ENCODE data around the gene MTF1. TPM values are rescaled to one million over a fixed set of nuclear protein-coding genes. Genes with fewer than 3 reads are reported as not detected.

The MTF1 gene
- total RNA-seq, 1 donor from 2014 or later, result 5.9 TPM

GRCh38 chr1:37867784-37868183 lies 8.4 kb upstream of the MTF1 start:
- no peak overlapping the region for H3K9ac ChIP-seq
- no peak overlapping the region for H2AFZ ChIP-seq (replicated peaks)
- H3K9me3 Mint-ChIP-seq, result no peaks in the 10 kb centered on the region
- no peaks in the 10 kb centered on the region for H3K9me3 ChIP-seq (ENCODE audit: low read depth)
- peaks cover 3% of the 10 kb centered on the region for H3K27me3 Mint-ChIP-seq (ENCODE audit: insufficient read depth, low read depth)
- H3K79me2 ChIP-seq (ENCODE audit: low read depth), result no peaks in the 10 kb centered on the region
- no peaks in the 10 kb centered on the region for H3K36me3 ChIP-seq
- H3K4me1 ChIP-seq, result no peaks in the 10 kb centered on the region
- H3K4me3 ChIP-seq, result no peak overlapping the region
- H4K20me1 ChIP-seq (ENCODE audit: low read depth), result no peaks in the 10 kb centered on the region
- no peak overlapping the region for H3K27ac Mint-ChIP-seq
- no peaks in the 10 kb centered on the region for H3K27me3 ChIP-seq
- no peaks in the 10 kb centered on the region for H3K4me1 Mint-ChIP-seq
- TF ChIP-seq EZH2 (IDR thresholded peaks at IDR 0.05) (no peak), CTCF (IDR thresholded peaks at IDR 0.05) (no peak), EZH2phosphoT487 (IDR thresholded peaks at IDR 0.05) (no peak)
- H3F3A ChIP-seq (ENCODE audit: low read depth), result no peaks in the 10 kb centered on the region
- peaks cover 10% of the 10 kb centered on the region for H3K36me3 Mint-ChIP-seq
- no peak overlapping the region for H3K4me3 Mint-ChIP-seq
- DNase-seq (ENCODE audit: low spot score), result no peak
- no peak overlapping the region for H3K4me2 ChIP-seq
- H3K27ac ChIP-seq, result no peak overlapping the region

GRCh38 chr1:37866491-37866890 lies 7.1 kb upstream of the MTF1 start:
- Mint-ChIP-seq H3K4me1 (no peaks in the 10 kb centered on the region), H3K4me3 (no peak overlapping the region), H3K27ac (no peak overlapping the region), H3K36me3 (peaks cover 8% of the 10 kb centered on the region), H3K9me3 (no peaks in the 10 kb centered on the region), H3K27me3 (ENCODE audit: insufficient read depth, low read depth) (peaks cover 3% of the 10 kb centered on the region)
- DNase-seq (ENCODE audit: low spot score), result no peak
- H3K4me3 ChIP-seq, result no peak overlapping the region
- H3K9me3 ChIP-seq (ENCODE audit: low read depth), result no peaks in the 10 kb centered on the region
- no peak overlapping the region for H3K27ac ChIP-seq
- TF ChIP-seq EZH2phosphoT487 (IDR thresholded peaks at IDR 0.05) (no peak), EZH2 (IDR thresholded peaks at IDR 0.05) (no peak), CTCF (IDR thresholded peaks at IDR 0.05) (no peak)
- H3K4me2 ChIP-seq, result no peak overlapping the region
- no peak overlapping the region for H3K9ac ChIP-seq
- H3K4me1 ChIP-seq, result no peaks in the 10 kb centered on the region
- no peaks in the 10 kb centered on the region for H3F3A ChIP-seq (ENCODE audit: low read depth)
- H3K27me3 ChIP-seq, result no peaks in the 10 kb centered on the region
- no peak overlapping the region for H2AFZ ChIP-seq (replicated peaks)
- H3K79me2 ChIP-seq (ENCODE audit: low read depth), result no peaks in the 10 kb centered on the region
- H4K20me1 ChIP-seq (ENCODE audit: low read depth), result no peaks in the 10 kb centered on the region
- H3K36me3 ChIP-seq, result no peaks in the 10 kb centered on the region

GRCh38 chr1:37865348-37866120 lies 6.1 kb upstream of the MTF1 start:
- no peaks in the 10 kb centered on the region for H3K79me2 ChIP-seq (ENCODE audit: low read depth)
- Mint-ChIP-seq H3K9me3 (no peaks in the 10 kb centered on the region), H3K36me3 (peaks cover 8% of the 10 kb centered on the region), H3K4me3 (no peak overlapping the region), H3K27me3 (ENCODE audit: insufficient read depth, low read depth) (peaks cover 7% of the 10 kb centered on the region), H3K27ac (no peak overlapping the region), H3K4me1 (no peaks in the 10 kb centered on the region)
- H3K4me2 ChIP-seq, result no peak overlapping the region
- TF ChIP-seq EZH2phosphoT487 (IDR thresholded peaks at IDR 0.05) (no peak), CTCF (IDR thresholded peaks at IDR 0.05) (no peak), EZH2 (IDR thresholded peaks at IDR 0.05) (no peak)
- no peaks in the 10 kb centered on the region for H3K27me3 ChIP-seq
- no peaks in the 10 kb centered on the region for H4K20me1 ChIP-seq (ENCODE audit: low read depth)
- H3K9ac ChIP-seq, result no peak overlapping the region
- H3F3A ChIP-seq (ENCODE audit: low read depth), result no peaks in the 10 kb centered on the region
- H3K27ac ChIP-seq, result no peak overlapping the region
- no peak for DNase-seq (ENCODE audit: low spot score)
- H2AFZ ChIP-seq (replicated peaks), result no peak overlapping the region
- no peaks in the 10 kb centered on the region for H3K36me3 ChIP-seq
- no peaks in the 10 kb centered on the region for H3K4me1 ChIP-seq
- H3K4me3 ChIP-seq, result no peak overlapping the region
- H3K9me3 ChIP-seq (ENCODE audit: low read depth), result no peaks in the 10 kb centered on the region

All from neural progenitor cell (in vitro differentiated cells).